SK-N-SH treated with all-trans-retinoic acid at 6 μM for 48 hours (cell line): ENCODE data around the gene CSNK2B.

ENCODE experiments used
- ATAC-seq: fragments of 200-7000 bp; cut with Tn5 transposase; 3 replicates; pipeline ENCODE4 v1.9.1; 2020; ENCODE audit warnings: mild to moderate bottlenecking, moderate library complexity
- BACH2 ChIP-seq: fragments of 250-450 bp; sonication (Bioruptor Pico); IDR thresholded peaks from 2 replicates; pipeline ENCODE4 v1.9.0; 2021; ENCODE audit warnings: mild to moderate bottlenecking, borderline replicate concordance
- CSDC2 ChIP-seq: fragments of 250-450 bp; sonication (Bioruptor Pico); IDR thresholded peaks from 2 replicates; pipeline ENCODE4 v1.5.0; 2020; ENCODE audit warnings: mild to moderate bottlenecking, moderate library complexity
- GLIS3 ChIP-seq: fragments of 250-450 bp; sonication (Bioruptor Pico); IDR thresholded peaks from 2 replicates; pipeline ENCODE4 v1.5.0; 2020; ENCODE audit warnings: mild to moderate bottlenecking, moderate library complexity
- ISL1 ChIP-seq: fragments of 250-450 bp; sonication (Bioruptor Pico); IDR thresholded peaks from 2 replicates; pipeline ENCODE4 v2.1.2; 2022; ENCODE audit warnings: mild to moderate bottlenecking, moderate library complexity
- OSR1 ChIP-seq: fragments of 250-450 bp; sonication (Bioruptor Pico); IDR thresholded peaks from 2 replicates; pipeline ENCODE4 v1.8.0; 2022; ENCODE audit warnings: moderate library complexity, mild to moderate bottlenecking, inconsistent platforms
- SNAI2 ChIP-seq: fragments of 250-450 bp; sonication (Bioruptor Pico); IDR thresholded peaks from 2 replicates; pipeline ENCODE4 v1.5.0; 2020; ENCODE audit warnings: mild to moderate bottlenecking, moderate library complexity
- TCF4 ChIP-seq: fragments of 250-450 bp; sonication (Bioruptor Pico); IDR thresholded peaks from 2 replicates; pipeline ENCODE4 v1.8.0; 2021; ENCODE audit warnings: mild to moderate bottlenecking, moderate library complexity, borderline replicate concordance
- TOX ChIP-seq: fragments of 250-450 bp; sonication (Bioruptor Pico); IDR thresholded peaks from 2 replicates; pipeline ENCODE4 v1.8.0; 2021; ENCODE audit warnings: mild to moderate bottlenecking, moderate library complexity, borderline replicate concordance
- ZC3H10 ChIP-seq: fragments of 250-450 bp; sonication (Bioruptor Pico); IDR thresholded peaks from 2 replicates; pipeline ENCODE4 v1.5.1; 2021; ENCODE audit warnings: mild to moderate bottlenecking, moderate library complexity
- ZFP3 ChIP-seq: fragments of 250-450 bp; sonication (Bioruptor Pico); IDR thresholded peaks from 2 replicates; pipeline ENCODE4 v1.5.0; 2020; ENCODE audit warnings: mild to moderate bottlenecking, moderate library complexity
- ZFP30 ChIP-seq: fragments of 450-650 bp; formaldehyde crosslinking; IDR thresholded peaks from 2 replicates; pipeline ENCODE4 v1.5.0; 2022; ENCODE audit warnings: mild to moderate bottlenecking, moderate library complexity
- ZNF565 ChIP-seq: fragments of 450-650 bp; formaldehyde crosslinking; conservative IDR thresholded peaks from 2 replicates; pipeline ENCODE4 v1.5.0; 2020; ENCODE audit warnings: low read depth, mild to moderate bottlenecking, moderate library complexity
- TF ChIP-seq, protein P1 (sequence below): fragments of 250-450 bp; sonication (Bioruptor Pico); IDR thresholded peaks from 2 replicates; pipeline ENCODE4 v1.8.0; 2020; ENCODE audit warnings: mild to moderate bottlenecking, moderate library complexity, borderline replicate concordance
- TF ChIP-seq, protein P2 (sequence below): fragments of 250-450 bp; sonication (Bioruptor Pico); IDR thresholded peaks from 2 replicates; pipeline ENCODE4 v1.8.0; 2021; ENCODE audit warnings: low read depth, mild to moderate bottlenecking, moderate library complexity, borderline replicate concordance
- TF ChIP-seq, protein P3 (sequence below): fragments of 250-450 bp; sonication (Bioruptor Pico); IDR thresholded peaks from 2 replicates; pipeline ENCODE4 v1.5.0; 2020; ENCODE audit warnings: mild to moderate bottlenecking, moderate library complexity
- TF ChIP-seq, protein P4 (sequence below): fragments of 250-450 bp; sonication (Bioruptor Pico); IDR thresholded peaks from 2 replicates; pipeline ENCODE4 v1.5.1; 2020; ENCODE audit warnings: low read depth, mild to moderate bottlenecking, moderate library complexity

Gene CSNK2B

DNA sequence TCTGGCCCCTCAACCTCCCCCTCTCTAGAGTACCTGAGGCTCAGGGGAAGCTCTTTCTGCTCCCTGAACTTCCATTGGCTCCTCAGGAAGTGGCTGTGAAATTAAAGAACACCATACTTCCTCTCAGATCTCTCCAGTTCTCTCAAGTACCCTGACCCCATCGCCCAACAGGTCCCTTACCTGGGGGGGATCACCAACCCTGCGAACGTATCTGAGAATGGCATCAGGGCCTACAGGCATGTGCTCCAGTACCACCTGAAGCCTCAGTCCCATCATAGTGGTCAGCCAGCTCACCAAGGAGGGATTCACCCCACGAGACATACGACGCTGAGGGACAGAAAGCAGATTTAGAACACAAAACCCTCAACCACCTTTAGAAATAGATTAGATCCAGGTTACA is 25.3 kb upstream of the CSNK2B start (continued):
- TF ChIP-seq, protein P1, sequence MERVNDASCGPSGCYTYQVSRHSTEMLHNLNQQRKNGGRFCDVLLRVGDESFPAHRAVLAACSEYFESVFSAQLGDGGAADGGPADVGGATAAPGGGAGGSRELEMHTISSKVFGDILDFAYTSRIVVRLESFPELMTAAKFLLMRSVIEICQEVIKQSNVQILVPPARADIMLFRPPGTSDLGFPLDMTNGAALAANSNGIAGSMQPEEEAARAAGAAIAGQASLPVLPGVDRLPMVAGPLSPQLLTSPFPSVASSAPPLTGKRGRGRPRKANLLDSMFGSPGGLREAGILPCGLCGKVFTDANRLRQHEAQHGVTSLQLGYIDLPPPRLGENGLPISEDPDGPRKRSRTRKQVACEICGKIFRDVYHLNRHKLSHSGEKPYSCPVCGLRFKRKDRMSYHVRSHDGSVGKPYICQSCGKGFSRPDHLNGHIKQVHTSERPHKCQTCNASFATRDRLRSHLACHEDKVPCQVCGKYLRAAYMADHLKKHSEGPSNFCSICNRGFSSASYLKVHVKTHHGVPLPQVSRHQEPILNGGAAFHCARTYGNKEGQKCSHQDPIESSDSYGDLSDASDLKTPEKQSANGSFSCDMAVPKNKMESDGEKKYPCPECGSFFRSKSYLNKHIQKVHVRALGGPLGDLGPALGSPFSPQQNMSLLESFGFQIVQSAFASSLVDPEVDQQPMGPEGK, result no peak
- no peak for TF ChIP-seq TOX (CRISPR knock-in tag)

DNA sequence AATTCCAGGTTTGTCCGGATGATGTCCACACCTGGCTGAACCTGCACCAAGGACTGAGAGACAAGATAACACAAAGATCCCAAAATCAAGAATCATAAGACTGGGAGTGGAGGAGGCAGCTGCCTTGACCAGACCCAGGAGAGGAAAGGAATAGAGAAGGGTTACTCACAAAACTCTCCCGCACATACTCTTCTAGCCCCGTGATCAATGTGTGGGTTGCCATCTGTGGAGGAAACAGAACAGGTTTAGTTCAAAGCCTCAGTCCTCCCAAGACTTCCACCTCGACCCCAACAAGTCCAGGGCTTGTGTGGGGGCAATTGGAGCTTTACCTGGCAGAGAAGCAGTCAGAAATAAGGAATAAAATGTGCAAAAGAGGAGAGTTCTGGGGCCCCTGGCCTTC is 24.5 kb upstream of the CSNK2B start:
- ATAC-seq, result no peak

DNA sequence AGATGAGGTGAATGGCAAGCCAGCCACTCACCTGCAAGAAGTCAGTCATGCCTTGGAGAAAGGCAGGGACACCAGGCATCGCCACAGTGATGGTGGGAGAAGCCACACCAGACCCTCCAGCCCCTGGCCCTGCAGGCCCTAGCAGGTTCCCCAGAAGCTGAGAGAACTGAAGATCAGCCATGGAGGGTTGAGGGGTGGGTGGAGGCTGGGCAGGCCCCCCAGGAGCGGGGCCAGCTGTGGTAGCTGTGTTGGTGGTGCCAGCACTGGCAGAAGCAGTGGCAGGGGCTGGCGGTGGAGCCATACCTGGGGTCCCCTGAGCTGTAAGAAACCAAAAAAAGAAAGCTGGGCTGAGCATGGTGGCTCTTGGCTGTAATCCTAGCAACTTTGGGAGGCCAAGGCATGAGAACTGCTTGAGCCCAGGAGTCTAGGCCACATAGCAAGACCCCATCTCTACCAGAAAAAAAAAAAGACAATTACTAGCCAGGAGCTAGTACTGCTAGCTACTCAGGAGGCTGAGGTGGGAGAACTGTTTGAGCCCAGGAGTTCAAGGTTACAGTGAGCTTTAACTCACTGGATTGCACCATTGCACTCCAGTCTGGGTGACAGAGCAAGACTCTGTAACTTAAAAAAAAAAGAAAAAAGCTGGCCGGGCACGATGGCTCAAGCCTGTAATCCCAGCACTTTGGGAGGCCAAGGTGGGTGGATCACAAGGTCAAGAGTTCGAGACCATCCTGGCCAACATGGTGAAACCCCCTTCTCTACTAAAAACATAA is 22.9 kb upstream of the CSNK2B start:
- no peak for ATAC-seq

More for the DNA sequence above, 24.5 kb upstream of the CSNK2B start:
- TF ChIP-seq, protein P2, sequence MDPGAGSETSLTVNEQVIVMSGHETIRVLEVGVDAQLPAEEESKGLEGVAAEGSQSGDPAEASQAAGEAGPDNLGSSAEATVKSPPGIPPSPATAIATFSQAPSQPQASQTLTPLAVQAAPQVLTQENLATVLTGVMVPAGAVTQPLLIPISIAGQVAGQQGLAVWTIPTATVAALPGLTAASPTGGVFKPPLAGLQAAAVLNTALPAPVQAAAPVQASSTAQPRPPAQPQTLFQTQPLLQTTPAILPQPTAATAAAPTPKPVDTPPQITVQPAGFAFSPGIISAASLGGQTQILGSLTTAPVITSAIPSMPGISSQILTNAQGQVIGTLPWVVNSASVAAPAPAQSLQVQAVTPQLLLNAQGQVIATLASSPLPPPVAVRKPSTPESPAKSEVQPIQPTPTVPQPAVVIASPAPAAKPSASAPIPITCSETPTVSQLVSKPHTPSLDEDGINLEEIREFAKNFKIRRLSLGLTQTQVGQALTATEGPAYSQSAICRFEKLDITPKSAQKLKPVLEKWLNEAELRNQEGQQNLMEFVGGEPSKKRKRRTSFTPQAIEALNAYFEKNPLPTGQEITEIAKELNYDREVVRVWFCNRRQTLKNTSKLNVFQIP (CRISPR knock-in tag), result no peak
- TF ChIP-seq ZNF565 (CRISPR knock-in tag), result no peak
- TF ChIP-seq ISL1 (CRISPR knock-in tag), result no peak
- TF ChIP-seq SNAI2, result no peak
- TF ChIP-seq BACH2 (CRISPR knock-in tag), result no peak
- TF ChIP-seq GLIS3, result no peak
- no peak for TF ChIP-seq ZFP3 (CRISPR knock-in tag)
- no peak for TF ChIP-seq TCF4 (CRISPR knock-in tag)
- no peak for TF ChIP-seq ZC3H10 (CRISPR knock-in tag)
- TF ChIP-seq, protein P1, result no peak
- no peak for TF ChIP-seq CSDC2 (CRISPR knock-in tag)
- TF ChIP-seq, all 23 proteins: peak for 0

More for the DNA sequence above, 22.9 kb upstream of the CSNK2B start:
- TF ChIP-seq ZFP30, result no peak
- TF ChIP-seq ZC3H10 (CRISPR knock-in tag), result no peak
- TF ChIP-seq GLIS3, result no peak
- no peak for TF ChIP-seq TOX (CRISPR knock-in tag)
- TF ChIP-seq, protein P2 (CRISPR knock-in tag), result no peak
- TF ChIP-seq, protein P3, sequence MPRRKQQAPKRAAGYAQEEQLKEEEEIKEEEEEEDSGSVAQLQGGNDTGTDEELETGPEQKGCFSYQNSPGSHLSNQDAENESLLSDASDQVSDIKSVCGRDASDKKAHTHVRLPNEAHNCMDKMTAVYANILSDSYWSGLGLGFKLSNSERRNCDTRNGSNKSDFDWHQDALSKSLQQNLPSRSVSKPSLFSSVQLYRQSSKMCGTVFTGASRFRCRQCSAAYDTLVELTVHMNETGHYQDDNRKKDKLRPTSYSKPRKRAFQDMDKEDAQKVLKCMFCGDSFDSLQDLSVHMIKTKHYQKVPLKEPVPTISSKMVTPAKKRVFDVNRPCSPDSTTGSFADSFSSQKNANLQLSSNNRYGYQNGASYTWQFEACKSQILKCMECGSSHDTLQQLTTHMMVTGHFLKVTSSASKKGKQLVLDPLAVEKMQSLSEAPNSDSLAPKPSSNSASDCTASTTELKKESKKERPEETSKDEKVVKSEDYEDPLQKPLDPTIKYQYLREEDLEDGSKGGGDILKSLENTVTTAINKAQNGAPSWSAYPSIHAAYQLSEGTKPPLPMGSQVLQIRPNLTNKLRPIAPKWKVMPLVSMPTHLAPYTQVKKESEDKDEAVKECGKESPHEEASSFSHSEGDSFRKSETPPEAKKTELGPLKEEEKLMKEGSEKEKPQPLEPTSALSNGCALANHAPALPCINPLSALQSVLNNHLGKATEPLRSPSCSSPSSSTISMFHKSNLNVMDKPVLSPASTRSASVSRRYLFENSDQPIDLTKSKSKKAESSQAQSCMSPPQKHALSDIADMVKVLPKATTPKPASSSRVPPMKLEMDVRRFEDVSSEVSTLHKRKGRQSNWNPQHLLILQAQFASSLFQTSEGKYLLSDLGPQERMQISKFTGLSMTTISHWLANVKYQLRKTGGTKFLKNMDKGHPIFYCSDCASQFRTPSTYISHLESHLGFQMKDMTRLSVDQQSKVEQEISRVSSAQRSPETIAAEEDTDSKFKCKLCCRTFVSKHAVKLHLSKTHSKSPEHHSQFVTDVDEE (CRISPR knock-in tag), result no peak
- TF ChIP-seq, protein P1, result no peak
- no peak for TF ChIP-seq CSDC2 (CRISPR knock-in tag)
- TF ChIP-seq, protein P4, sequence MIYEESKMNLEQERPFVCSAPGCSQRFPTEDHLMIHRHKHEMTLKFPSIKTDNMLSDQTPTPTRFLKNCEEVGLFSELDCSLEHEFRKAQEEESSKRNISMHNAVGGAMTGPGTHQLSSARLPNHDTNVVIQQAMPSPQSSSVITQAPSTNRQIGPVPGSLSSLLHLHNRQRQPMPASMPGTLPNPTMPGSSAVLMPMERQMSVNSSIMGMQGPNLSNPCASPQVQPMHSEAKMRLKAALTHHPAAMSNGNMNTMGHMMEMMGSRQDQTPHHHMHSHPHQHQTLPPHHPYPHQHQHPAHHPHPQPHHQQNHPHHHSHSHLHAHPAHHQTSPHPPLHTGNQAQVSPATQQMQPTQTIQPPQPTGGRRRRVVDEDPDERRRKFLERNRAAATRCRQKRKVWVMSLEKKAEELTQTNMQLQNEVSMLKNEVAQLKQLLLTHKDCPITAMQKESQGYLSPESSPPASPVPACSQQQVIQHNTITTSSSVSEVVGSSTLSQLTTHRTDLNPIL (CRISPR knock-in tag), result no peak
- no peak for TF ChIP-seq TCF4 (CRISPR knock-in tag)
- no peak for TF ChIP-seq ZFP3 (CRISPR knock-in tag)
- no peak for TF ChIP-seq ZNF565 (CRISPR knock-in tag)
- TF ChIP-seq OSR1 (CRISPR knock-in tag), result no peak
